HFF-Myc (cell line): ENCODE results near the gene ANKRD55.
"Not testable (repeated sequence)": the region's sequence is repeated elsewhere in the genome, so short reads cannot be mapped to it uniquely, and the experiment has no call there.

Source experiments
- DNase-seq: peaks from one replicate; pipeline ENCODE4 v3.0.0-alpha.2; 2011; ENCODE audit warnings: low read depth; ENCODE audit errors: extremely low read depth
- H3K4me3 ChIP-seq: replicated peaks from 2 replicates; pipeline ENCODE4 v1.5.1; 2011; ENCODE audit warnings: low read depth, mild to moderate bottlenecking, control low read depth, low read length
- TF ChIP-seq, protein P1 (sequence below): IDR thresholded peaks from 2 replicates; pipeline ENCODE4 v1.5.1; 2012; ENCODE audit warnings: mild to moderate bottlenecking, low read depth, low read length, control low read depth; ENCODE audit errors: missing control alignments

Gene ANKRD55

DNA sequence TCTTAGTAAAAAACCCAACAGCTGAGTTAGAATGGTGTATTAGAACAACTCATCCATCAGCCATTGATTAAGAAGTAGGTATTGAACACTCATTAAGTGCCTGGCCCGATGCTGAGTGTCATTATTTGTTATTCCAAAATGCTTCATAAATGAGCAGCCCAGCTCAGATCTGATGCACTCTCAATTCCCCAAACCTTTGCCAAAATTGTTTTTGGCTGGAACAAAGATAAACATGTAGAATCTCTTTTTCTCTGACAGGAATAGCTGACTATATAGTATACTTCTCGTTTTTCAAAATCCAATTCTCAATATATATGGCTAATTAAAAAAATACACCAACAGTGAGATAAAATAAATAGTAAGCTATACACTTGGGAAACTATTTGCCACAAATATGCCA is 20.0 kb upstream of the ANKRD55 start:
- no peak overlapping the region for H3K4me3 ChIP-seq
- TF ChIP-seq, protein P1, sequence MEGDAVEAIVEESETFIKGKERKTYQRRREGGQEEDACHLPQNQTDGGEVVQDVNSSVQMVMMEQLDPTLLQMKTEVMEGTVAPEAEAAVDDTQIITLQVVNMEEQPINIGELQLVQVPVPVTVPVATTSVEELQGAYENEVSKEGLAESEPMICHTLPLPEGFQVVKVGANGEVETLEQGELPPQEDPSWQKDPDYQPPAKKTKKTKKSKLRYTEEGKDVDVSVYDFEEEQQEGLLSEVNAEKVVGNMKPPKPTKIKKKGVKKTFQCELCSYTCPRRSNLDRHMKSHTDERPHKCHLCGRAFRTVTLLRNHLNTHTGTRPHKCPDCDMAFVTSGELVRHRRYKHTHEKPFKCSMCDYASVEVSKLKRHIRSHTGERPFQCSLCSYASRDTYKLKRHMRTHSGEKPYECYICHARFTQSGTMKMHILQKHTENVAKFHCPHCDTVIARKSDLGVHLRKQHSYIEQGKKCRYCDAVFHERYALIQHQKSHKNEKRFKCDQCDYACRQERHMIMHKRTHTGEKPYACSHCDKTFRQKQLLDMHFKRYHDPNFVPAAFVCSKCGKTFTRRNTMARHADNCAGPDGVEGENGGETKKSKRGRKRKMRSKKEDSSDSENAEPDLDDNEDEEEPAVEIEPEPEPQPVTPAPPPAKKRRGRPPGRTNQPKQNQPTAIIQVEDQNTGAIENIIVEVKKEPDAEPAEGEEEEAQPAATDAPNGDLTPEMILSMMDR = no peak
- DNase-seq = no peak

DNA sequence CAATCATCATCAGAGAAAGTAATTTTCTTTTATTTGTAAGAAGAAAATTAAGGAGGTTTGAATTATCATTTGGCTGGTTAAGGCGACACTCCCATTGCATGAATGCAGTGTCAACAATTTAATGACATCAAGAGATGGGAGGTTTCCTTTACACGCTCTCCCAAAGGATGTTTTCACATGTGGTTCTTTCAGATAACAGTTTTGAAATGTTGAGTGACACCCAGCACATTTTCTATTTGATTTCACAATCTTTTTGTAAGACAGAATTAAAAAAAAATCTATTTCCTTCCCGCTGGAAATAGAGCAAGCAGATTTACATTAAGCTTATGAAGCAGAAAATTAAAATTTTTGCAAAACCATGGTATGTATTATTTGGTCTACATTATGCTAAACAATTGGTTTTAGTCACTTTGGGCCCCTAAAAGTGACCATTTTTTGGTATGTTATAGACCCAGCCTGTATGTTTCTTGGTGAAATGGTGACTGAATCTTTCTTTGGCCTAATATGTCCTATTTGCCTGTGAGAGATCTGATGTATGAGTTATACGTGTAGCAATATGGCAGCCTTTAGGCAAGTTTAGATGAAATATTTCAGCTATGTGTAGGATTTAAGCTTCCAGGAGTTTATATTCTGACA is 18.9 kb upstream of the ANKRD55 start:
- TF ChIP-seq, protein P1 = no peak
- DNase-seq = no peak
- H3K4me3 ChIP-seq = no peak overlapping the region

DNA sequence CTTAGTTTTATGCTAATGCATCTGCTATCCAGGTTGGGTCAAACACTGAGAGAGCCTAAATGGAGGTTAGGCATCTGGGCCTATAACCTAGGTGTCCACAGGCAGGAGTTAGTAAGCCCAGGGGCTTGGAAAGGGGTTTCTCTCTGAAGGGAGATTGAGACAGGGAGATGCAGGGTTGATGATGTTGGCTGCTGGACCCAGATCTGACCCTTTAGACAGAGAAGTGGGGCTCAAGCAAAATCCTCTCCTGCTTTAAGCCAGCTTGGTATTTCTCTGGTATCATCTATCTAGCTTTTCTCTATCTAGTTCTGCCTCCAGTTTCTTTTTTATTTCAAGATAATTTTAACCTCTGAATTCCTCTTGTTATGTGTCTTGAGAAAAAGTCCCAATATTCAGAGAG is 18.3 kb upstream of the ANKRD55 start:
- TF ChIP-seq, protein P1 = no peak
- no peak overlapping the region for H3K4me3 ChIP-seq
- DNase-seq = no peak

DNA sequence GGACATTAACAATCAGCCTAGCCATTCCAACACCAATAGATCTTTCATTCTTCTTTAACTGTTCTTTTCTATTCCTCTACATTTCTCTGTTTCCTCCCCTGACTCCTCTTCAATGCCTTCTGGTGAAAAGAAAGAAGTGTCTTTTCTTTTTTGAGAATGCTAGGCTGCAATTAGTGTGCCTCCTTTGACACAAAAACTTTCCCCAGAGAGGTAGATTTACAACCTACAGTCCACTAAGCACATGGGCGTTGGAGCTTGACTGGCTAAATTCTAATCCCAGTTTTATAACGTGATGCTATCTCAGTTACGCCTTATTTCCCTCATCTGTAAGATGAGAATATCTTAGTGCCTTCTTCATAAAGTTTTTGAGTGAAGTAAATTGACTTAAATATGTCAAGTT is 16.9 kb upstream of the ANKRD55 start:
- DNase-seq = no peak
- no peak overlapping the region for H3K4me3 ChIP-seq
- TF ChIP-seq, protein P1 = no peak

DNA sequence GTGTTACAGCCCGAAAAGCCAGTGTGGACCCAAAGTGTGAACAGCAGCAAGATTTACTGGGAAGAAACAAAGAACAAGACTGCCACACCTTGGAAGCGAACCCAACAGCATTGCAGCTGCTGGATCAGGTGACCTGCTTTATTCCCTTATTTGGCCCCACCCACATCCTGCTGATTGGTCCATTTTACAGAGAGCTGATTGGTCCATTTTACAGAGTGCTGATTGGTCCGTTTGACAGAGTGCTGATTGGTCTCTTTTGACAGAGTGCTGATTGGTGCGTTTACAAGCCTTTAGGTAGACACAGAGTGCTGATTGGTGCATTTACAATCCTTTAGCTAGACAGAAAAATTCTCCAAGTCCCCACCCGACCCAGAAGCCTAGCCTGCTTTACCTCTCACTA is 16.0 kb upstream of the ANKRD55 start:
- DNase-seq, H3K4me3 ChIP-seq: not testable (repeated sequence)

DNA sequence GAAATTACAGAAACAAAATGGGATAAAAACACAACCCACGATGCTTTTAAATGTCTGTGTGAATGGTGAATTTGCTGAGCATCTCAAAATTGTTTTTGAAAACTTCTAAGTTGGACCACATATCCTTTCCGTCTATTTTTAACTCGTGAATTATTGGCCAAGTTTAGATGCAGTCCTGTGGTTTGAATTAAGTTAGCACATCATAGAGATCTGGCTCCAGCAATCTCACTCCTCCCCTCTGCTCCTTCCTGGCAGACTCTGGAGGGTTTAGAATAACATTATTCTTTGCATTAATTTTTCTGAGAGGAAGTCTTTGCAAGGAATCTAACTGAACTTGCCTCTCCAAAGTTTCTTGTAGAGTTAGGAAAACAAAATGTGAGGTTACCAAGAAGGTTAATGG is 14.5 kb upstream of the ANKRD55 start:
- no peak overlapping the region for H3K4me3 ChIP-seq
- TF ChIP-seq, protein P1 = no peak
- DNase-seq = no peak

DNA sequence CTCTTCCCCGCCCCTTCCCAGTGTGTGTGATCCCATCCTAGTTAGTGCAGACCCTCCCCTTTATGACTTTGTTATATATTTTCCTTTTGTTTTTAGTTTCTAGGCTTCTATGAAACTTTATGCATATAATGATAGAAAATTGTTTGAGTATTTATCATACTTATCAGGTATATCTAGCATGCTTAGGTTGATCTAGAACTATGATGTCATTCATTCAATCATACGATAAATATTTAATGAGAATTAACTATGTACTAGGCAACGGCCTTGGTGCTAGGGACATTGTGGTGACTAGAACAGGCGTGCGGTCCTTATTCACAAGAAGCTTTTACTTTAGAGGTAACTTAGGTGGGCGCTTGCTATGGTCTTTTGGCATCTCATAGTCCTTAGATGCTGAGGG is 13.6 kb upstream of the ANKRD55 start:
- TF ChIP-seq, protein P1 = no peak
- no peak for DNase-seq
- no peak overlapping the region for H3K4me3 ChIP-seq
